K562 (cell line): ENCODE results near the gene ACAD8. TPM values are rescaled to one million over a fixed set of nuclear protein-coding genes. Genes with fewer than 3 reads are reported as not detected.

ENCODE experiments used
- DIDO1 ChIP-seq: fragments of 450-650 bp; IDR thresholded peaks from 2 replicates; pipeline ENCODE4 v1.6.1; 2016; ENCODE audit warnings: low read depth, missing biosample characterization, missing genetic modification characterization
- HNRNPH1 ChIP-seq: fragments of 200-400 bp; formaldehyde crosslinking; optimal IDR thresholded peaks from 2 replicates; pipeline ENCODE3; 2017; ENCODE audit warnings: low read depth, mild to moderate bottlenecking, low read length, moderate library complexity
- MGA ChIP-seq: fragments of 450-650 bp; IDR thresholded peaks from 2 replicates; pipeline ENCODE4 v1.6.1; 2016; ENCODE audit warnings: mild to moderate bottlenecking, moderate library complexity
- PREB ChIP-seq: sonication (generic); formaldehyde crosslinking; IDR thresholded peaks from 2 replicates; pipeline ENCODE4 v1.8.1; 2023; ENCODE audit warnings: mild to moderate bottlenecking, missing genetic modification reagents
- RAD51 ChIP-seq: fragments of 450-650 bp; IDR thresholded peaks from 2 replicates; pipeline ENCODE4 v1.7.1; 2016; ENCODE audit warnings: low read depth, mild to moderate bottlenecking, borderline replicate concordance
- RFX7 ChIP-seq: fragments of 250-450 bp; sonication (Bioruptor Pico); IDR thresholded peaks from 2 replicates; pipeline ENCODE4 v1.5.1; 2021; ENCODE audit warnings: mild to moderate bottlenecking
- VEZF1 ChIP-seq: fragments of 200-800 bp; sonication (Bioruptor generic); IDR thresholded peaks from 2 replicates; pipeline ENCODE4 v1.6.1; 2017; ENCODE audit warnings: missing genetic modification characterization, missing compliant biosample characterization
- ZFP1 ChIP-seq: fragments of 450-650 bp; formaldehyde crosslinking; IDR thresholded peaks from 2 replicates; pipeline ENCODE4 v1.4.0; 2020; ENCODE audit warnings: mild to moderate bottlenecking, mixed read lengths
- polyA plus RNA-seq, 8 experiments: library from polyadenylated mRNA; depleted of rRNA in 4 of 8; stranded (reverse) in 5 of 8; unstranded in 3 of 8; fragments of >200 nt; fragmentation: Nextera tagmentation in 2 of 8; fragmentation: Illumina TruSeq in 1 of 8; extraction: Ambion mirVana in 2 of 8; extraction: Trizol in 1 of 8; gene quantifications; 2 replicates each; pipeline versions ENCODE4 v1.2.1 to v1.2.3, GENCODE V29; 2011 to 2014; ENCODE audit warnings: inconsistent platforms in 1 of 8, missing spikeins in 1 of 8
- total RNA-seq, 7 experiments: library from RNA; depleted of rRNA in 6 of 7; stranded (reverse); fragments of >200 nt in 6 of 7; fragmentation: Illumina TruSeq in 2 of 7; extraction: Trizol in 2 of 7; gene quantifications; 2 replicates each; pipeline versions ENCODE4 v1.2.1 to v1.2.3, GENCODE V29; 2011 to 2021; ENCODE audit warnings: low replicate concordance in 1 of 7
- TF ChIP-seq, protein P1 (sequence below): sonication (generic); formaldehyde crosslinking; IDR thresholded peaks from 2 replicates; pipeline ENCODE4 v1.8.0; 2022; ENCODE audit warnings: mild to moderate bottlenecking, missing genetic modification reagents
- TF ChIP-seq, protein P2 (sequence below): fragments of 250-450 bp; sonication (Bioruptor Pico); IDR thresholded peaks from 2 replicates; pipeline ENCODE4 v1.8.0; 2021; ENCODE audit warnings: moderate library complexity, mild to moderate bottlenecking, inconsistent platforms

ACAD8 gene
- total and polyA plus RNA-seq, 9 of the 15 experiments (the other 6 are each of a cell fraction or from before 2014, with no cell fraction given): 6.5 to 34.1 (median 20.1) TPM

DNA sequence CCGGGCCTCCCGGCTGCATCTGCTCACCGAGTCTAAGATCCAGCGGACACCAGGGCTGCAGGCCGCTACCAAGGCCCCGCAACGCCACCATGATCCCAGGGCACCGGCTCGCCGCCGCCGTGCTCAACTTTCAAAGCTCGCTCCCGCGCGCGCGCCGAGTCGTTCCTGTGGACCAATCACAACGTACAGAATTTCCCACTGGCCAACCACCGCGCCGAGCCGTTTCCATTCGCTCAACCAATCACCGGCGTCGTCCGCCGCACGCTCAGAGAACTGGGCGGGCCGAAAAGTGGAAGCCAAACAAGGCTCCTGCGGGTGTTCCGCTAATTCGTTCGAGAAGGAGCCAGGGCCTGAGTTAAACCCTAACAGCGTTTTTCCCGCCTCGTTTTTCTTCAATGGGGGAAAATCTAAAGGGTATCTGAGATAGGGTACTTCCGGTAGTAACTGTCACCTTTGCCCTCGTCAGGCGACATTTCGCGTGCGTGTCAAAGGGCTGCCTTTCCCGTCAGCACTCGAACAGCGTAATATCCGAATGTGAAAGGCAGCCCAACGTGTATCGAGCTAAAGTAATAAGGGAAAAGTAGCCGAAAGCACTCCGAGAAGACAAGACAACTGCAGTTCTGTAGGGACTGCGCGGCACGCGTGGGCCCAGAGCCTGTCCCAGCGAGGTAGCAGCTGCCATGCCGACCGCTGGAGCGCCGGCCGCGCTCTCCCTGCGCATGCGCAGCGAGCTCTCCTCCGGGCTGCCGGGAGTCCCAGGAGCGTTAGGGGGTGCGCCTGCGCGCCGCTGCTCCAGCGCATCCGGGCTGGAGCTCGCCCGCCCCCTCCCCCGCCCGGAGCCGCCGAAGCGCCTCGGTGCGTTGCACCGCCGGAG, 29.3 kb upstream of the ACAD8 start, which contains the start of the genes NCAPD3 and VPS26B (continued):
- TF ChIP-seq VEZF1 (CRISPR knock-in tag): peak; percentile 72
- TF ChIP-seq RFX7: no peak
- no peak for TF ChIP-seq RAD51
- TF ChIP-seq PREB (CRISPR knock-in tag): 0 out of 2 replicates have a peak, but pooled peaks have one; percentile 72
- TF ChIP-seq ZFP1 (CRISPR knock-in tag): no peak
- TF ChIP-seq HNRNPH1: no peak
- TF ChIP-seq, protein P1, sequence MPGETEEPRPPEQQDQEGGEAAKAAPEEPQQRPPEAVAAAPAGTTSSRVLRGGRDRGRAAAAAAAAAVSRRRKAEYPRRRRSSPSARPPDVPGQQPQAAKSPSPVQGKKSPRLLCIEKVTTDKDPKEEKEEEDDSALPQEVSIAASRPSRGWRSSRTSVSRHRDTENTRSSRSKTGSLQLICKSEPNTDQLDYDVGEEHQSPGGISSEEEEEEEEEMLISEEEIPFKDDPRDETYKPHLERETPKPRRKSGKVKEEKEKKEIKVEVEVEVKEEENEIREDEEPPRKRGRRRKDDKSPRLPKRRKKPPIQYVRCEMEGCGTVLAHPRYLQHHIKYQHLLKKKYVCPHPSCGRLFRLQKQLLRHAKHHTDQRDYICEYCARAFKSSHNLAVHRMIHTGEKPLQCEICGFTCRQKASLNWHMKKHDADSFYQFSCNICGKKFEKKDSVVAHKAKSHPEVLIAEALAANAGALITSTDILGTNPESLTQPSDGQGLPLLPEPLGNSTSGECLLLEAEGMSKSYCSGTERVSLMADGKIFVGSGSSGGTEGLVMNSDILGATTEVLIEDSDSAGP (CRISPR knock-in tag): no peak
- TF ChIP-seq, protein P2, sequence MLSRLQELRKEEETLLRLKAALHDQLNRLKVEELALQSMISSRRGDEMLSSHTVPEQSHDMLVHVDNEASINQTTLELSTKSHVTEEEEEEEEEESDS: no peak
- peak; percentile 92 for TF ChIP-seq MGA
- peak; percentile 68; the same call in 1 of the 2 replicates for TF ChIP-seq DIDO1 (tag)
